ENCODE data around the gene PLCD3. TPM values are rescaled to one million over a fixed set of nuclear protein-coding genes. Genes with fewer than 3 reads are reported as not detected.

Gene PLCD3
- total RNA-seq, 1 experiment from 2014 or later, result 88.5 TPM

DNA sequence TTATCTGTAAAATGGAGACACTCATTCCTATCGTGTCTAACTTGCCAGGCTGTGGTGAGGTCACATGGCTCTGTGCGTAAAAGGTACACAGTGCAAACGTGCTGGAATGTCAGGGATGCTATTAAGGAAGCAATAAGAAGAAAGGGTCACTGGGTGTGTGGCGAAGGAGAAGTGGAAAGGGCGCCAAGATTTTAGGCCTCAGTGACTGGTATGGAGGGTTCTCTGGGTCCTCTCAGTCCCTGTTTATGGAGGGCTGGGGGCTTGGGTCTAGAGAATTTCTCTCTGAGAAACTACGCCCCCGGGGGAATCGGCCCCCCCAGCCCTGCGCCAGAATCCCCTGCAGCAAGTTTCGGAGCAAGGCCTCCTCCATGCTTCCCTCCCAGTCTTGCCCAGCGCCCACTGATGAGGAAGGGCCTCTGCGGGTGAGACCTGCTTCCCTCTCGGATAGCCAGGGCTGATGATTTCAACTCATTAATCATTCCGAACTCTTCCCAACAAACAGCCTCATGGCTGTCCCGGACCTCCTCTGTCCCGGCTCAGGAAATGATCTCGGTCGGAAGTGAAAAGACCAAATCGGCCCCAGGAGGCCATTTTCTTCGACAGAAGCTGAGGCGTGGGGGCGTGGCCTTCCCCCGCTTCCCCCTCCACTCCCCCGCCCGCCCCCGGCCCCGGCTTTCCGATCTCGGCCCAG lies 14.7 kb upstream of the PLCD3 start:
- no peaks in the 10 kb centered on the region for H3K9me3 Mint-ChIP-seq (ENCODE audit: unreplicated experiment)
- CTCF ChIA-PET, result interaction anchor here (0.6 to 8.2 kb wide), 6 partner anchors 11 to 50 kb away, joined by 3 to 230 read pairs (median 6); partner anchors contain the start of genes ACBD4 and HEXIM2
- TF ChIP-seq, protein P1, sequence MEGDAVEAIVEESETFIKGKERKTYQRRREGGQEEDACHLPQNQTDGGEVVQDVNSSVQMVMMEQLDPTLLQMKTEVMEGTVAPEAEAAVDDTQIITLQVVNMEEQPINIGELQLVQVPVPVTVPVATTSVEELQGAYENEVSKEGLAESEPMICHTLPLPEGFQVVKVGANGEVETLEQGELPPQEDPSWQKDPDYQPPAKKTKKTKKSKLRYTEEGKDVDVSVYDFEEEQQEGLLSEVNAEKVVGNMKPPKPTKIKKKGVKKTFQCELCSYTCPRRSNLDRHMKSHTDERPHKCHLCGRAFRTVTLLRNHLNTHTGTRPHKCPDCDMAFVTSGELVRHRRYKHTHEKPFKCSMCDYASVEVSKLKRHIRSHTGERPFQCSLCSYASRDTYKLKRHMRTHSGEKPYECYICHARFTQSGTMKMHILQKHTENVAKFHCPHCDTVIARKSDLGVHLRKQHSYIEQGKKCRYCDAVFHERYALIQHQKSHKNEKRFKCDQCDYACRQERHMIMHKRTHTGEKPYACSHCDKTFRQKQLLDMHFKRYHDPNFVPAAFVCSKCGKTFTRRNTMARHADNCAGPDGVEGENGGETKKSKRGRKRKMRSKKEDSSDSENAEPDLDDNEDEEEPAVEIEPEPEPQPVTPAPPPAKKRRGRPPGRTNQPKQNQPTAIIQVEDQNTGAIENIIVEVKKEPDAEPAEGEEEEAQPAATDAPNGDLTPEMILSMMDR (IDR thresholded peaks at IDR 0.05; ENCODE audit: insufficient read depth in 1 of 2, low read depth in 1 of 2, low read length in 1 of 2, severe bottlenecking in 1 of 2, unreplicated experiment in 1 of 2), result no peak
- H3K27me3 ChIP-seq (replicated peaks; ENCODE audit: control insufficient read depth, insufficient read depth, low read length), result no peaks in the 10 kb centered on the region
- H3K27me3 Mint-ChIP-seq (ENCODE audit: insufficient read depth, unreplicated experiment), result peaks cover 4% of the 10 kb centered on the region
- no TSS peak for BruUV-seq (replicated peaks)
- H3K4me3 Mint-ChIP-seq (ENCODE audit: unreplicated experiment), result peak overlapping the region; percentile 99
- H3K4me1 Mint-ChIP-seq (ENCODE audit: low read depth, unreplicated experiment), result peaks cover 15% of the 10 kb centered on the region
- peak overlapping the region; percentile 94 for H3K27ac Mint-ChIP-seq (ENCODE audit: unreplicated experiment)
- DNase-seq, result peak; percentile 82 to 93
- no peaks in the 10 kb centered on the region for H3K9me3 ChIP-seq
- intact Hi-C loops (cut with micrococcal nuclease; ENCODE audit: unreplicated experiment), result loop anchor here (5.0 kb wide), 1 partner anchor 225 kb away; no protein-coding TSS in a partner anchor
- peaks cover 62% of the 10 kb centered on the region for H3K36me3 Mint-ChIP-seq (ENCODE audit: insufficient read depth, unreplicated experiment)
- H3K36me3 ChIP-seq (ENCODE audit: control insufficient read depth, insufficient read depth, low read length), result no peaks in the 10 kb centered on the region
- POLR2A ChIA-PET, result interaction anchor here (0.6 to 7.0 kb wide), 8 partner anchors 11 to 101 kb away, joined by 3 to 279 read pairs (median 30); partner anchors contain the start of genes ACBD4 and HEXIM2
- peaks cover 17% of the 10 kb centered on the region for H3K4me1 ChIP-seq
- peak overlapping the region; percentile 57 for H3K4me3 ChIP-seq (ENCODE audit: low read depth, low read length)

DNA sequence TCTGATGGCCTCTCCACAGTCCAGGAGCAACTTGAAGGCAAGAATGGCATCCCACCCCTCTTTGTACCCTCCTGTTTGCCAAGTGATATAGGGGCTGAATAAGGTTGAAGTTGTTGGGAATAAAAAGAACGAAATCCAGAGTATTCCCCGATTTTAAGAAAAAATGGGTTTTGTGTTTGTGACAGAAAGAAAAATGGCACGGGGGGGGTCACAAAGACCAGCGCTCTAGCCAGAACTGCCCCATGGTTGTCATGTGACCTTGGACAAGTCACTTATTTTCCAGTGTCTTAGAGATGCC lies 14.2 kb upstream of the PLCD3 start:
- H3K27me3 ChIP-seq (replicated peaks; ENCODE audit: control insufficient read depth, insufficient read depth, low read length), result no peaks in the 10 kb centered on the region
- CTCF ChIA-PET, result interaction anchor here (0.8 to 8.2 kb wide), 4 partner anchors 10 to 38 kb away, joined by 4 to 230 read pairs (median 82); partner anchors contain the start of genes ACBD4 and HEXIM2

DNA sequence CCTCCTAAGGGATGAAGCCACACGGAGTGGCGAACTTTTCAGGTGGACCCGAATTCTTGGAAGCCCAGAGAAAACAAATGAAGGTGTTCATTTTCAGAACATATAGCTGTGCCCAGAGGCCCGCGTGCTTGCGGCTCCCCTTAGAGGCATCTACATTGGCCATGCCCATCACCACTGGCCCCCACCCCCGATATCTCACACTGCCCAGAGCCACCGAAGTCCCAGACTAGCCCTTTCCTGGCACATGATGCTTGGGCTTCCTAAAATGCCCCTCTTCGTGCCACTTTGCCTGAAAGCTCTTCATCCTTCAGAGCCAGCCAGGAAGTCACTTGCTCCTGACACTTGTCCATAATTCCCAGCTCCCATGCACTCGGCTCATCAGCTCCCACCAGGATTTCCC lies 13.9 kb upstream of the PLCD3 start:
- H3K4me3 ChIP-seq (ENCODE audit: low read depth, low read length), result no peak overlapping the region
- no peaks in the 10 kb centered on the region for H3K36me3 ChIP-seq (ENCODE audit: control insufficient read depth, insufficient read depth, low read length)
- H3K4me1 ChIP-seq, result peaks cover 11% of the 10 kb centered on the region
- peak overlapping the region; percentile 94 for H3K27ac Mint-ChIP-seq (ENCODE audit: unreplicated experiment)
- CTCF ChIA-PET, result interaction anchor here (0.5 to 8.2 kb wide), 5 partner anchors 10 to 37 kb away, joined by 3 to 230 read pairs (median 5); partner anchors contain the start of genes ACBD4 and HEXIM2
- BruUV-seq (replicated peaks), result no TSS peak
- peaks cover 9% of the 10 kb centered on the region for H3K4me1 Mint-ChIP-seq (ENCODE audit: low read depth, unreplicated experiment)
- POLR2A ChIA-PET, result interaction anchor here (0.6 to 7.0 kb wide), 3 partner anchors 10 to 14 kb away, joined by 3 to 279 read pairs (median 3); partner anchors contain the start of genes ACBD4 and HEXIM2
- H3K27me3 Mint-ChIP-seq (ENCODE audit: insufficient read depth, unreplicated experiment), result peaks cover 4% of the 10 kb centered on the region
- H3K36me3 Mint-ChIP-seq (ENCODE audit: insufficient read depth, unreplicated experiment), result peaks cover 55% of the 10 kb centered on the region
- H3K27me3 ChIP-seq (replicated peaks; ENCODE audit: control insufficient read depth, insufficient read depth, low read length), result no peaks in the 10 kb centered on the region
- intact Hi-C loops (cut with micrococcal nuclease; ENCODE audit: unreplicated experiment), result loop anchor here (5.0 kb wide), 1 partner anchor 226 kb away; no protein-coding TSS in a partner anchor
- no peaks in the 10 kb centered on the region for H3K9me3 ChIP-seq
- TF ChIP-seq, protein P1 (IDR thresholded peaks at IDR 0.05; ENCODE audit: insufficient read depth in 1 of 2, low read depth in 1 of 2, low read length in 1 of 2, severe bottlenecking in 1 of 2, unreplicated experiment in 1 of 2), result no peak
- H3K9me3 Mint-ChIP-seq (ENCODE audit: unreplicated experiment), result no peaks in the 10 kb centered on the region
- H3K4me3 Mint-ChIP-seq (ENCODE audit: unreplicated experiment), result peak overlapping the region; percentile 99
- no peak for DNase-seq

More for the DNA sequence above, 14.2 kb upstream of the PLCD3 start:
- no peaks in the 10 kb centered on the region for H3K9me3 Mint-ChIP-seq (ENCODE audit: unreplicated experiment)
- H3K27me3 Mint-ChIP-seq (ENCODE audit: insufficient read depth, unreplicated experiment), result peaks cover 4% of the 10 kb centered on the region
- no peak for DNase-seq
- peak overlapping the region; percentile 99 for H3K4me3 Mint-ChIP-seq (ENCODE audit: unreplicated experiment)
- Histone ChIP-seq H3K4me3 (ENCODE audit: low read depth, low read length) (peak overlapping the region; percentile 57; the same call in 1 of the 2 replicates), H3K36me3 (ENCODE audit: control insufficient read depth, insufficient read depth, low read length) (no peaks in the 10 kb centered on the region), H3K9me3 (no peaks in the 10 kb centered on the region), H3K4me1 (peaks cover 13% of the 10 kb centered on the region)
- H3K27ac Mint-ChIP-seq (ENCODE audit: unreplicated experiment), result peak overlapping the region; percentile 94
- H3K36me3 Mint-ChIP-seq (ENCODE audit: insufficient read depth, unreplicated experiment), result peaks cover 57% of the 10 kb centered on the region
- BruUV-seq (replicated peaks), result no TSS peak
- peaks cover 10% of the 10 kb centered on the region for H3K4me1 Mint-ChIP-seq (ENCODE audit: low read depth, unreplicated experiment)
- TF ChIP-seq, protein P1 (IDR thresholded peaks at IDR 0.05; ENCODE audit: insufficient read depth in 1 of 2, low read depth in 1 of 2, low read length in 1 of 2, severe bottlenecking in 1 of 2, unreplicated experiment in 1 of 2), result no peak
- intact Hi-C loops (cut with micrococcal nuclease; ENCODE audit: unreplicated experiment), result loop anchor here (5.0 kb wide), 1 partner anchor 226 kb away; no protein-coding TSS in a partner anchor
- POLR2A ChIA-PET, result interaction anchor here (0.6 to 7.0 kb wide), 3 partner anchors 10 to 14 kb away, joined by 3 to 279 read pairs (median 3); partner anchors contain the start of genes ACBD4 and HEXIM2
